ENCODE measurements around the gene SP1.
"Not testable (repeated sequence)": the region's sequence is repeated elsewhere in the genome, so short reads cannot be mapped to it uniquely, and the experiment has no call there.

SP1 gene

DNA sequence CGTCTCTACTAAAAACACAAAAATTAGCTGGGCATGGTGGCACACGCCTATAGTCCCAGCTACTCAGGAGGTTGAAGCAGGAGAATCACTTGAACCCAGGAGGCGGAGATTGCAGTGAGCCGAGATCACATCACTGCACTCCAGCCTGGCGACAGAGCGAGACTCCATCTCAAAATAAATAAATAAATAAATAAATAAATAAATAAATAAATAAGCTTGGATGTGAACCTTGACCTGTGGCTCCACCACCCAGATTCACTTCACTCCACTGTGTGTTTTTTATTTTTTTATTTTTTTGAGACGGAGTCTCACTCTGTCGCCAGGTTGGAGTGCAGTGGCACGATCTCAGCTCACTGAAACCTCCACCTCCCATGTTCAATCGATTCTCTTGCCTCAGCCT, 18.3 kb upstream of the SP1 start:
- DNase-seq = not testable (repeated sequence)

- no peak for DNase-seq
Measured at GRCh38 chr12:53365245-53365904, 14.6 kb upstream of the SP1 start.

DNA sequence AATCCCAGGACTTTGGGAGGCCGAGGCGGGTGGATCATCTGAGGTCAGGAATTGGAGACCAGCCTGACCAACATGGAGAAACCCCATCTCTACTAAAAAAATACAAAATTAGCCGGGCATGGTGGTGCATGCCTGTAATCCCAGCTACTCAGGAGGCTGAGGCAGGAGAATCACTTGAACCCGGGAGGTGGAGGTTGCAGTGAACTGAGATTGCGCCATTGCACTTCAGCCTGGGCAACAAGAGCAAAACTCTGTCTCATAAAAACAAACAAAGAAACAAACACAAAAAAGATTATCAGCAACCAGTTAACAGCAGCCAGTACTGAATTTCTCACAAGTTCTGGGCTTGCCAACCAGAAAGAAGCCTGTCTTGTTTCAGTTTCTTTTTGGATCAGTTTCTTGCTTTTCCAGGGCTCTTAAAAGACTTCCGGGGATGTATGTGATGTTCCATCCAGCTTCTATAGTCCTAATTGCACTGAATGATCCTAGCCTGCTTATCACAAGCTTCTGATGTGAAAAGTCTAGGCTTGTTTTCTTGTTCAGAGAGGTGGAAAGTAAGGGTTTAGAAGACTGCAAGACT, 6.3 kb upstream of the SP1 start:
- DNase-seq = not testable (repeated sequence)

- not testable (repeated sequence) for DNase-seq
Measured at GRCh38 chr12:53374277-53374676, 5.7 kb upstream of the SP1 start.

DNA sequence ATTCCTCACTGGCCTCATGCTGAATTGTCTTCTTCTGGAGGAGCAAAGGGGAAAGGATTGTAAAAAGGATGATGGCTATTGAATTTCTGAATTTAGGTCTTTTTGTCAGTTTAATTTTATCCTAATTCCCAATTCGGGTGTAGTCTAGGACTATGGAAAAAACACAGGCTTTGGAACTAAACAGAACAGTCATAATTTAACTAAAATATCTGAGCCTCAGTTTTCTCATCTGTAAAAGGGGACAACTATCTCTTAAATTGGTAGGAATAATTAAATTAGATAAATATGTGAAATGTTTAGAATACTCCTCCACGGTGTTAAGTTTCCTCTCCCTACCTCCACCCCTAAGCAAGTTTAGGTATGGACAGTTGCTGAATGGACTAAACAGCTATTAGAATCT, 3.2 kb upstream of the SP1 start:
- DNase-seq = no peak

- no peak for DNase-seq
Measured at GRCh38 chr12:53378222-53378621, 1.8 kb upstream of the SP1 start.

DNA sequence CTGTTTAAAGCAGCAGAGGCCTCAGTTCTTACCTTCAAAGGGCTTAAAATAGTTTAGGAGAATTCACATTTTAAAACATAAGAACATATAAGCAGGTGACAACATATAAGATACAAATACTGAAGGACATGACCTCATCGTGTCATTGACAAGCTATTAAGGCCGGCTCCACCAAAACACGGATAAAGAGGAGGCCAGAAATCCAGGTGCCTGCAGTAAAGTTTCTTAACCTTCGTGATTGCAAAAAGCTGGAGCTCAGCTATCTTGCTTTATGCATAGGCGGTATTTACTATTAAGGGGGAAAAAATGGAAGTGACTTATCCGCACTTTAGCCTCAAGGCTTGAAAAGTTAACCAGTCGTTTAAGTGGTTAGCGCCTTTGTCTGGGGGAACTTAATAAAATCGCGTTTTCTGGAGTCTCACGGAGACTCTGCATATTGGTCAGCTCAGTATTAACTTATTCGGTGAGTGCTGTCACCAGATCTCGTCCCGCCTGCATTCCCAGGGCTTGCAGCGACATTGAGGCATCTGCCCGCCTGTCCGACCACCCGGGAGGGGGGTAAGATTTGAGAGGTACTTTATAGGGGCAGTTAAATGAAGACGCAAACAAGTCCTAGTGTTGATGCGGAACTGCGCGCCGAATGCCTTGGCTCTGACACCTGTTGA, 1.1 kb upstream of the SP1 start:
- peak in 1 of 2 experiments; percentile 22 for DNase-seq

GRCh38 chr12:53379389-53380103, 430 bp upstream of the SP1 start:
- peak; percentile 99 to 100 for DNase-seq

GRCh38 chr12:53380794-53381730, 1.1 kb downstream of the SP1 start:
- DNase-seq = no peak

DNA sequence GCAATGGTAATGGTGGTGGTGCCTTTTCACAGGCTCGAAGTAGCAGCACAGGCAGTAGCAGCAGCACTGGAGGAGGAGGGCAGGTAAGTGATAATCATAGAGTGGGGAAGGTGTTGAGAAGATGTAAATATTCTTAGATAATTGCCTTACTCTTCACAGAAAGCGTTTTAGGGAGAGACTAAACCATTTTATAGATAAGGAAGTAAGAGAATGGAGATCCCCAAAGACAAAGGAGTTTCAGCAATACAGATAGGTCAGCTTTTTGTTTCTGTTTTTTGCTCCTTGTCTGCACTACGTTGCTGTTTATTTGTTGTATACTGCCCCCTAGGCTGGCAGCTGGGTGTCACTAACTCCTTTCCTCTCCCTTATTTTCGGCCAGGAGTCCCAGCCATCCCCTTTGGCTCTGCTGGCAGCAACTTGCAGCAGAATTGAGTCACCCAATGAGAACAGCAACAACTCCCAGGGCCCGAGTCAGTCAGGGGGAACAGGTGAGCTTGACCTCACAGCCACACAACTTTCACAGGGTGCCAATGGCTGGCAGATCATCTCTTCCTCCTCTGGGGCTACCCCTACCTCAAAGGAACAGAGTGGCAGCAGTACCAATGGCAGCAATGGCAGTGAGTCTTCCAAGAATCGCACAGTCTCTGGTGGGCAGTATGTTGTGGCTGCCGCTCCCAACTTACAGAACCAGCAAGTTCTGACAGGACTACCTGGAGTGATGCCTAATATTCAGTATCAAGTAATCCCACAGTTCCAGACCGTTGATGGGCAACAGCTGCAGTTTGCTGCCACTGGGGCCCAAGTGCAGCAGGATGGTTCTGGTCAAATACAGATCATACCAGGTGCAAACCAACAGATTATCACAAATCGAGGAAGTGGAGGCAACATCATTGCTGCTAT, 2.0 kb downstream of the SP1 start:
- peak in 1 of 2 experiments; percentile 14 for DNase-seq

- no peak for DNase-seq
Measured at GRCh38 chr12:53383258-53383657, 3.3 kb downstream of the SP1 start.

GRCh38 chr12:53386381-53386780, 6.4 kb downstream of the SP1 start:
- DNase-seq = not testable (repeated sequence)

GRCh38 chr12:53388932-53389331, 9.0 kb downstream of the SP1 start:
- no peak for DNase-seq

DNA sequence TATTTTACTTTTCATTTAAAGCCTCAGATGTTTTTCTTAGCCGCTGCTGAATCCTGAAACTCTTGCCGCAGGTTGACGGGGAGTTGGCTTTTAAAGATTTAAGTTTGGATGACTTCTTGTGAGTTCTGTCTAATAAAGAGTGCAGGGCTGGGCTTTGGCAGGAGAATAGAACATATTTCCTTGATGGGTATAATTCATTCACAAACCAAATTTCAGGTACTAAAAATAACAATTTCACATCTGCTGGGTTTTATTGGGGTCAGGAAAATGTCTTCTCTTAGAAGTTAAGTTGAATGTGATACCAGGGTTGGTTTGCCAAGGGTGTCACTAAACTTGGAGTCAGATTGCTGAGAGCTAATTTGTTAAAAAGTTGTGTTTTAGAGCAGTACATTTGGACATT, 9.7 kb downstream of the SP1 start:
- no peak for DNase-seq

- DNase-seq = no peak
Measured at GRCh38 chr12:53391724-53392123, 11.7 kb downstream of the SP1 start.

- no peak for DNase-seq
Measured at GRCh38 chr12:53399896-53400295, 19.9 kb downstream of the SP1 start.

DNA sequence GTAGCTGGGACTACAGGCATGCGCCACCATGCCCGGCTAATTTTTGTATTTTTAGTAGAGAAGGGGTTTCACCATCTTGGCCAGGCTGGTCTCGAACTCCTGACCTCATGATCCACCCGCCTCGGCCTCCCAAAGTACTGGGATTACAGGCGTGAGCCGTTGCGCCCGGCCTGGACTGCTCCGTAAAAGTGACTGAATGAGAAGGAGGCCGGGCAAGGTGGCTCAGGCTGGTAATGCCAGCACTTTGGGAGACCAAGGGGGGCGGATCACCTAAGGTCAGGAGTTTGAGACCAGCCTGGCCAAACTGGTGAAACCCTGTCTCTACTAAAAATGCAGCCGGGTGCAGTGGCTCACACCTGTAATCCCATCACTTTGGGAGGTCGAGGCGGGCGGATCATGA, 22.4 kb downstream of the SP1 start:
- DNase-seq = not testable (repeated sequence)

- no peak for DNase-seq
Measured at GRCh38 chr12:53402871-53403270, 22.9 kb downstream of the SP1 start.

DNA sequence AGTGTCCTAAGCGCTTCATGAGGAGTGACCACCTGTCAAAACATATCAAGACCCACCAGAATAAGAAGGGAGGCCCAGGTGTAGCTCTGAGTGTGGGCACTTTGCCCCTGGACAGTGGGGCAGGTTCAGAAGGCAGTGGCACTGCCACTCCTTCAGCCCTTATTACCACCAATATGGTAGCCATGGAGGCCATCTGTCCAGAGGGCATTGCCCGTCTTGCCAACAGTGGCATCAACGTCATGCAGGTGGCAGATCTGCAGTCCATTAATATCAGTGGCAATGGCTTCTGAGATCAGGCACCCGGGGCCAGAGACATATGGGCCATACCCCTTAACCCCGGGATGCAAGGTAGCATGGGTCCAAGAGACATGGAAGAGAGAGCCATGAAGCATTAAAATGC, 31.0 kb downstream of the SP1 start:
- DNase-seq = no peak

- DNase-seq = no peak
Measured at GRCh38 chr12:53413485-53414204, 33.7 kb downstream of the SP1 start.

Measured in SHP77 (cell line).